Nucleus accumbens (tissue), 56 donors: ENCODE results near the gene PRSS21.

Experiments
- DNase-seq, 56 donors: peaks; one replicate each; lab custom pipeline; 2025; lab: John Stamatoyannopoulos, UW

PRSS21 gene

DNA sequence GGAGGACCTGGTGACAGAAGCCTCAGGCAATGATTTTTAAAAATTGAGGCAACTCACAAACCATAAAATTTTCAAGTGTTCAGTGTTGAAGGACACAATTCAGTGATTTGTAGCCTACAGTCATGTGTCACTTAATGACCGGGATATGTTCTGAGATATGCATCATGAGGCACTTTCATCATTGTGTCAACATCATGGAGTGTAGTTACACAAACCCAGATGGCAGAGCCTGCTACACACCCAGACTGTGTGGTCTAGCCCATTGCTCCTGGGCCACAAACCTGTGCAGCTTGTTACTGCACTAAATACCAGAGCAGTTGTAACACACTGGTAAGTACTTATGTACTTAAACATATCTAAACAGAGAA lies 17.2 kb upstream of the PRSS21 start:
- no peak for DNase-seq

- DNase-seq = no peak
Measured at GRCh38 chr16:2803545-2804195, 13.4 kb upstream of the PRSS21 start.

GRCh38 chr16:2804728-2805127 lies 12.3 kb upstream of the PRSS21 start:
- DNase-seq = no peak

GRCh38 chr16:2806286-2806685 lies 10.8 kb upstream of the PRSS21 start:
- DNase-seq = no peak

DNA sequence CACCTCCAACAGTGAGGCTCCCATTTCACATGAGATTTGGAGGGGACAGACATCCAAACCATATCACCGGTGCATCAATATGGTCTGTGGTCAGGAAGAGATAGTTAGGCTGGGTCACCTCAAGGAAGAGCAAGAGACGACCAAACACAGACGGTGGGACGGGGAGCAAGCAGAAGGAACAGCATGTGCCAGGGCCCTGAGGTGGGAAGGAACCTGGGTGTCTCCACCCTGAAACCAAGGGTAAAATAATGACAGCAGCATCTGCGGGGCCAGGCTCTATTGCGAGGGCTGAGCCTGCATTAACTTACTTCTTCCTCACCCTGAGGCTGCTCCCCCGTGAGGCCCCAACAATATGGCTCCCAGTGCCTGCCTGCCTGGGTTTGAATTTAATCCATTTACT lies 8.9 kb upstream of the PRSS21 start:
- DNase-seq = no peak

GRCh38 chr16:2809149-2809760 lies 7.8 kb upstream of the PRSS21 start:
- DNase-seq = no peak

DNA sequence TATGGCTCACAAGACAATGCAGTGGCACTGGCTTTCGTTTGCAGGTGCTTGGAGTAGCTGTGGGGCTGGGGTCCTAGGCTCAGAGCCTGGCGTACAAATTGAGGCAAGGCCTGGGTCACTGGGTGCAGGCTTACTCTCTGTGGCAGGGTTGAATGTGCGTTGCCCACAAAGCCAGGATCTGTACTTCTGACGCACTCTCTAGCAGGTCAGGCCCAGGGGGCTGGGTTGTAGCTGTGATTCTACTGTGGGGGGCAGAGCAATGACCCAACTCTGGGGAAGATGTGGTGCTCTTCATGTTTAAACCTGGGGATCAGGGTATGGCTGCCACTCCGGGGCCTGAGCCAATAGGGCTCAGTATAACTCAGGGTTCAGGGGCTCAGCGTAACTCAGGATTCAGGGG lies 6.4 kb upstream of the PRSS21 start:
- DNase-seq = no peak

GRCh38 chr16:2811703-2812471 lies 5.2 kb upstream of the PRSS21 start:
- no peak for DNase-seq

DNA sequence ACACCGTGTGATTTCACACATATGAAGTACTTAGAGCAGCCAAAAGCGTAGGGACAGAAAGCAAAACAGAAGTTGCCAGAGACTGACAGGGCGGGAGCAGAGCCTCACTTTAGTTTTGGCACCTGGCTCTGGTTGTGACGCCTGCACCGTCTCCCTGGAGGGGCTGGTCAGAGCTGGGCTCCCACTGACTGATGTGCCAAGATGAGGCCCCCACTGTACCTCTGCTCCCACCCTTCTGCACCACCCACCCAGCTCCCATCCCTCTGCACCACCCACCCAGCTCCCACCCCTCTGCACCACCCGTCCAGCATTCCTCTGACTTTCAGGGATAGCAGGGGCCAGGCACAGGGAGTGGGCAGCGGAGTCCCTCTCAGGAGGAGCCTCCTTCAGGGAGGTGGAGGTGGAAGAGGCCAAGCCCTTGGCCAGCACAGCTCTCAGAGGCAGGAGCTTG lies 3.2 kb upstream of the PRSS21 start:
- DNase-seq = no peak

DNA sequence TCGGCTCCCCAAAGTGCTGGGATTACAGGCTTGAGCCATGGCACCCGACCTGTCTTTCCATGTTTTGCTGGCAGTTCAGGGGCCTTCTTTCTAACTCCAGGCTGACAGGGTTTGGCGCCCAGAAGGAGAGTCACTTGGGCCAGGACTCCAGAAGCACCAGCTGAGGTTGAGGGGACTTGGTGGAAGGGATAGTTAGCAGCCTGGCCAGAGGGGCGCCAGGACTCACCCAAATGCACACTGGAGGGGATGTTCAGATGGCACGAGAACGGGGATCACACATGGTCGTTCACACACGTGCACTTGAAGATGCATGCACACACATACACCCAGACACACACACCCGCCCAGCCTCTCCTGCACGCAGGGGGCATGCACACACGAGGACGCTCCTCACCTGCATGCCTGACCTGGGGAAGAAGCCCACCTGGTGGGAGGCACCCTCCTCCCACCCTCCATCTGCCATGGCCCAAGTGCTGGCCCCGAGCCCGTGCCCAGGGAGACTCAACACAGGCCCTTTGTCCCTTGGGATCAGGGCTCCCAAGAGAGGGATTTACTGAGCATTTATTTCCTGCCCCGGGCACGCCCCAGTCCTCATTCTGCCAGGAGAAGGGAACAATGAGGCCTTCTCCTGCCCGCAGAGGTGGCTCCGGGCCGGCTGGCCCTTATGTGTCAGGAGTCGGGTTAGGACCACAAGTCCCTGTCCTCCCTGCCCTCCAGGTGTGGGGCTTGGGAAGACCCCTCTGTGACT lies 2.3 kb upstream of the PRSS21 start:
- no peak for DNase-seq

DNA sequence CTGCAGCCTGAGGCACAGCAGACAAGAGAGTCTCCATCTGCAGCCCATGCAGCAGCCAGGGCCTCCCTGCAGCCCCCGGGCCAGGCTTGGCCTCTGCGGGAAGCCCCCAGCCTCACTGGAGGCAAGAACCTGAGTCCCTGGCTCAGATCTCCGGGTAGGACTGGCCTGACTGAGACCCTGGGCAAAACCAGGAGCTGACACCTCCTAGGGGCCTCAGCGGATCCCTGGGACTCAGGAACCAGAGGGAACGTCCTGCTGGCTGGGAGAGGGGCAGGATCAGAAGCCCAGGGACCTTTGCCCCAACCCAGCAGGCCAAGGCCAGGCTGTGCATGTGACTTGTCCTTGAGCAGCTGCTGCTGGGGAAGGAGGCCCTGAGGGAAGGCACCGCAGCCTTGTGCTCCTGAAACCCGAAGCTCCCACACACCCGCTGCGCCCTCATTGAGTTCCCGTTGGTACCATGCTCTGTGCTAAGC lies 1.7 kb upstream of the PRSS21 start:
- DNase-seq = no peak

GRCh38 chr16:2817340-2818271 lies 569 bp downstream of the PRSS21 start:
- DNase-seq = no peak

DNA sequence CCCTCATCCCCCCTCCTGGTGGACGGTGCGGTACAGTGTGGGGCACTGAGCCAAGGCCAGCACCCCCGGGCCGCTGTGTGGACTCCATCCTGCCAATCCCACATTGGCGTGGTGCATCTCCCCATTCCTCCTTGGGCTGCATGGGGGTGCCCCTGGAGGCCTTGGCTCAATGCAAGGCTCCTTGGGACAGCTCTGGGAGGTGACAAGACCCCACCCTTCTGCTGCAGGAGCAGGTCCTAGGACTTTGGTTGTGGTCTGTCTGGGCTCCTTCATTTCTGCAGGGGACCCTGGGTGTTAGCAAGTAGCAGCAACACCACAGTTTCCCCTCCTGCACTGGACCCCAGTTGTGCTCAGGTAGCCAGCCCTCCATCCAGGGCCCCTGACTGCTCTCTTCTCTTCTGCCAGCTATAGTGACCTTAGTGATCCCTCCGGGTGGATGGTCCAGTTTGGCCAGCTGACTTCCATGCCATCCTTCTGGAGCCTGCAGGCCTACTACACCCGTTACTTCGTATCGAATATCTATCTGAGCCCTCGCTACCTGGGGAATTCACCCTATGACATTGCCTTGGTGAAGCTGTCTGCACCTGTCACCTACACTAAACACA lies 1.3 kb downstream of the PRSS21 start:
- no peak for DNase-seq

DNA sequence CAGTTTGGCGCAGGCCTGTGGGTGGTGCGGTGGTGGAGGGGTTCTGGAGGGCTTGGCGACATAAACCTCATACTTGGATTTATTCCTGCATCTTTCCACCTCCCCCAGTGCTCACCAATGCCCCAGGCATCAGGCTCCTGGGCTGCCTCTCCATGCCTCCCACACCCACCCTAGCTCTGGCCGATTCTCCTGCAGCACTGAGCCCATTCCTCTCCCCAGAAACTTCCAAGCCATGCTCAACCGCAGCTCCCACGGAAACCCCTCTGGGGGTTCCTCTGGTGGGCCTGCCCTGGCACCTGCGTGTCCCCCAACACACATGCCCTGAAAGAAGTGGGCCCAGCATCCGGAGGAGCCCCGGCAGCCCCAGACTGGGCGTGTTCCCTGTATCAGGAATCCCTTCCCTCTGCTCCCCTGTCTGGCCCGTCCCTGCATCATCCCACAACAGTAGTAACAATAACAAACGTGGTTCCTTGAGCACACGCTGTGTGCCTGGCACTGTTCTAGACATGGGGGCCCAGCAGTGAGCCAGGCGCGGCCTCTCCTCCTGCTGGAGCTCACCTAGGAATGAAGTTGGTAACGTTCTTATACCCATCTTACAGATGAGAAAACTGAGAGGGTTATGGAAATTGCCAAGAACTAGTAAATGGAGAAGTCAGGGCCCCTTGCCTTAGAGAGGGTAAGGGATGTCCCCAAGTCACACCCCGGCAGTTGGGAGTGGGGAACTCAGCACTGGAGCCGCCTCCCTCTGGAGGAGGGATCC lies 2.3 kb downstream of the PRSS21 start:
- no peak for DNase-seq

- DNase-seq = no peak
Measured at GRCh38 chr16:2819939-2820835, 3.1 kb downstream of the PRSS21 start.

GRCh38 chr16:2820836-2821486 lies 3.9 kb downstream of the PRSS21 start:
- DNase-seq = no peak

DNA sequence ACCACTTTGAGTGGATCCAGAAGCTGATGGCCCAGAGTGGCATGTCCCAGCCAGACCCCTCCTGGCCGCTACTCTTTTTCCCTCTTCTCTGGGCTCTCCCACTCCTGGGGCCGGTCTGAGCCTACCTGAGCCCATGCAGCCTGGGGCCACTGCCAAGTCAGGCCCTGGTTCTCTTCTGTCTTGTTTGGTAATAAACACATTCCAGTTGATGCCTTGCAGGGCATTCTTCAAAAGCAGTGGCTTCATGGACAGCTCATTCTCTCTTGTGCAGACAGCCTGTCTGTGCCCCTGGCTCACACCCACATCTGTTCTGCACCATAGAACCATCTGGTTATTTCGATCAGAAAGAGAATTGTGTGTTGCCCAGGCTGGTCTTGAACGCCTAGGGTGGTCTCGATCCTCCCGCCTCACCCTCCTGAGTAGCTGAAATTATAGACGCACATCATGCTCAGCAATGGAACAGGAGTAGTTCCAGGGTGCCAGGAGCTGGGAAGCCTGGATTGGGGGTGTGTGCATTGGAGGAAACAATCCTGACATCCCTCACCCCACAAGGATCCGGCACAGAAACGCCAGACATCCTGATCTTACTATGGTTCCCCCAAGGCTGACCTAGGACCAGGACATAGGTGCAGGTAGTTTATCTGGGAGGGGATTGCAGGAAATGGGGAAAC lies 4.6 kb downstream of the PRSS21 start:
- DNase-seq = no peak
